IMR-90 (cell line): Measurements from ENCODE around the gene ASB4. TPM values are rescaled to one million over a fixed set of nuclear protein-coding genes. Genes with fewer than 3 reads are reported as not detected.

Experiments used
- ATAC-seq: fragments of 200-7000 bp; cut with Tn5 transposase; 2 replicates; pipeline ENCODE4 v1.9.1; 2020; ENCODE audit warnings: low read depth, mild to moderate bottlenecking, moderate library complexity
- Bru-seq: library from RNA; stranded (reverse); fragments of 400-500 nt; gene quantifications from one replicate; lab custom pipeline; 2021; lab: Mats Ljungman, UMichigan
- BruChase-seq, 2 experiments: library from RNA; stranded (reverse); fragments of 400-500 nt; gene quantifications; one replicate each; lab custom pipeline; 2021; lab: Mats Ljungman, UMichigan
- BruUV-seq: library from RNA; stranded (reverse); fragments of 400-500 nt; replicated peaks from 2 replicates; lab custom pipeline; 2021; lab: Mats Ljungman, UMichigan
- CTCF ChIA-PET: fragments of 300-600 bp; formaldehyde crosslinking; extraction: SDS; loops from one replicate; lab custom pipeline; 2021; ENCODE audit warnings: antibody characterized with exemption; lab: Yijun Ruan, JAX
- POLR2A ChIA-PET: fragments of 300-600 bp; sonication (Branson Sonifier 250); formaldehyde crosslinking; loops from one replicate; lab custom pipeline; 2022; ENCODE audit warnings: antibody characterized with exemption; ENCODE audit not compliant: unreplicated experiment; lab: Charles Lee
- DNase-seq: peaks from one replicate; pipeline ENCODE4 v3.0.0; 2013
- H2AFZ ChIP-seq: replicated peaks from 2 replicates; pipeline ENCODE3; 2013; ENCODE audit warnings: low read length, mild to moderate bottlenecking; ENCODE audit not compliant: poor library complexity
- H2AK5ac ChIP-seq: 2 replicates; pipeline ENCODE4 v1.6.1; 2013; ENCODE audit warnings: low read depth, low read length, inconsistent platforms
- H2AK9ac ChIP-seq: replicated peaks from 2 replicates; pipeline ENCODE3; 2013; ENCODE audit warnings: mild to moderate bottlenecking, low read depth, low read length, moderate library complexity; ENCODE audit not compliant: poor library complexity
- H2BK120ac ChIP-seq: 2 replicates; pipeline ENCODE4 v1.6.1; 2013; ENCODE audit warnings: low read depth, low read length, inconsistent platforms
- H2BK15ac ChIP-seq: 3 replicates; pipeline ENCODE4 v1.6.1; 2013; ENCODE audit warnings: low read depth, low read length, inconsistent platforms
- H2BK20ac ChIP-seq: 2 replicates; pipeline ENCODE4 v1.6.1; 2013; ENCODE audit warnings: low read depth, mild to moderate bottlenecking, inconsistent platforms, low read length, moderate library complexity
- H2BK5ac ChIP-seq: 2 replicates; pipeline ENCODE4 v1.6.1; 2013; ENCODE audit warnings: mild to moderate bottlenecking, low read depth, low read length, inconsistent platforms; ENCODE audit not compliant: poor library complexity, severe bottlenecking
- H3K14ac ChIP-seq: replicated peaks from 2 replicates; pipeline ENCODE4 v1.6.1; 2013; ENCODE audit warnings: low read depth, low read length, inconsistent platforms
- H3K18ac ChIP-seq: 2 replicates; pipeline ENCODE4 v1.6.1; 2013; ENCODE audit warnings: low read depth, low read length, control low read depth
- H3K23ac ChIP-seq: 2 replicates; pipeline ENCODE4 v1.6.1; 2013; ENCODE audit warnings: low read depth, low read length, inconsistent platforms
- H3K27ac ChIP-seq: 2 replicates; pipeline ENCODE4 v1.5.1; 2013; ENCODE audit warnings: mild to moderate bottlenecking, control low read depth, low read length; ENCODE audit not compliant: insufficient read depth
- H3K27me3 ChIP-seq: 2 replicates; pipeline ENCODE4 v1.6.1; 2013; ENCODE audit warnings: low read length; ENCODE audit not compliant: control insufficient read depth, insufficient read depth
- H3K36me3 ChIP-seq: 2 replicates; pipeline ENCODE4 v1.6.1; 2013; ENCODE audit warnings: low read length, mixed read lengths; ENCODE audit not compliant: control insufficient read depth, insufficient read depth
- H3K4ac ChIP-seq: 2 replicates; pipeline ENCODE4 v1.6.1; 2013; ENCODE audit warnings: low read depth, low read length, inconsistent platforms
- H3K4me1 ChIP-seq: 2 replicates; pipeline ENCODE4 v1.6.1; 2013; ENCODE audit warnings: low read length, mixed read lengths; ENCODE audit not compliant: control insufficient read depth, insufficient read depth
- H3K4me2 ChIP-seq: 2 replicates; pipeline ENCODE4 v1.6.1; 2013; ENCODE audit warnings: low read depth, mild to moderate bottlenecking, control low read depth, low read length, moderate library complexity
- H3K4me3 ChIP-seq: 2 replicates; pipeline ENCODE4 v1.5.1; 2013; ENCODE audit warnings: low read depth, mild to moderate bottlenecking, control low read depth, low read length, moderate library complexity; ENCODE audit not compliant: insufficient read depth
- H3K56ac ChIP-seq: 2 replicates; pipeline ENCODE4 v1.6.1; 2013; ENCODE audit warnings: low read length, inconsistent platforms; ENCODE audit not compliant: insufficient read depth; ENCODE audit errors: extremely low read depth
- H3K79me1 ChIP-seq, 2 experiments: 2 replicates each; pipeline ENCODE4 v1.6.1; 2013; ENCODE audit warnings: low read length in 2 of 2, inconsistent platforms in 1 of 2, low read depth in 1 of 2
- H3K9ac ChIP-seq: 2 replicates; pipeline ENCODE4 v1.6.1; 2013; ENCODE audit warnings: low read depth, low read length, control low read depth
- H3K9me1 ChIP-seq: 2 replicates; pipeline ENCODE4 v1.6.1; 2013; ENCODE audit warnings: low read length, inconsistent platforms; ENCODE audit not compliant: insufficient read depth
- H3K9me3 ChIP-seq: 2 replicates; pipeline ENCODE4 v1.6.1; 2013; ENCODE audit warnings: low read length; ENCODE audit not compliant: control insufficient read depth, insufficient read depth
- H4K20me1 ChIP-seq: 2 replicates; pipeline ENCODE4 v1.6.1; 2013; ENCODE audit warnings: low read length, inconsistent platforms; ENCODE audit not compliant: insufficient read depth
- H4K5ac ChIP-seq: 2 replicates; pipeline ENCODE4 v1.6.1; 2013; ENCODE audit warnings: mild to moderate bottlenecking, low read depth, low read length, control low read depth
- H4K8ac ChIP-seq, 2 experiments: 2 replicates each; pipeline ENCODE4 v1.6.1; 2013; ENCODE audit warnings: low read depth in 2 of 2, low read length in 2 of 2, control low read depth in 1 of 2, inconsistent platforms in 1 of 2
- H4K91ac ChIP-seq: 2 replicates; pipeline ENCODE4 v1.6.1; 2013; ENCODE audit warnings: low read depth, low read length, inconsistent platforms; ENCODE audit not compliant: insufficient read depth
- CHD1 ChIP-seq: IDR thresholded peaks from 2 replicates; pipeline ENCODE4 v1.6.1; 2012; ENCODE audit warnings: low read depth, low read length, improper control_type of control experiment
- CTCF ChIP-seq: conservative IDR thresholded peaks from 2 replicates; pipeline ENCODE4 v1.5.1; 2012; ENCODE audit warnings: mild to moderate bottlenecking, low read depth, low read length, improper control_type of control experiment
- POLR2A ChIP-seq: IDR thresholded peaks from 2 replicates; pipeline ENCODE4 v1.6.1; 2012; ENCODE audit warnings: mild to moderate bottlenecking, low read depth, low read length
- RAD21 ChIP-seq: IDR thresholded peaks from 2 replicates; pipeline ENCODE4 v1.6.1; 2012; ENCODE audit warnings: low read length, improper control_type of control experiment
- RFX5 ChIP-seq: IDR thresholded peaks from 2 replicates; pipeline ENCODE4 v1.8.0; 2012; ENCODE audit warnings: low read depth, mild to moderate bottlenecking, low read length, moderate library complexity
- SMC3 ChIP-seq: fragments of 150-350 bp; IDR thresholded peaks from 2 replicates; pipeline ENCODE4 v1.6.1; 2016; ENCODE audit warnings: low read depth, mild to moderate bottlenecking, antibody characterized with exemption, low read length, moderate library complexity
- WGBS, 2 experiments: methylation state at CpG; one replicate each; pipeline versions ENCODE4 v1.1.5 to v1.1.7; 2013; ENCODE audit warnings: missing lambda C conversion rate in 2 of 2; ENCODE audit not compliant: insufficient read length in 1 of 2; ENCODE audit errors: extremely low coverage in 2 of 2; 5-methylcytosine and 5-hydroxymethylcytosine counted together
- dilution Hi-C: fragments of 300-500 bp; cut with HindIII; formaldehyde crosslinking; loops from one replicate; pipeline ENCODE4 v1.14.3; 2018; ENCODE audit warnings: low sequenced_read_pairs; ENCODE audit not compliant: unreplicated experiment
- in situ Hi-C: fragments of 300-500 bp; cut with MboI; formaldehyde crosslinking; loops from 3 replicates; pipeline ENCODE4 v1.14.3; 2019; ENCODE audit warnings: low sequenced_read_pairs, inconsistent platforms, mixed read lengths
- intact Hi-C: fragments of 100-400 bp; cut with micrococcal nuclease; formaldehyde crosslinking; loops from 2 replicates; pipeline ENCODE4 v1.10.0; 2022
- long read RNA-seq: library from polyadenylated mRNA; unstranded; transcript quantifications from one replicate; pipeline ENCODE4 v2.0.0, GENCODE V29; 2021; ENCODE audit not compliant: unreplicated experiment
- polyA plus RNA-seq, 3 experiments: library from polyadenylated mRNA; depleted of rRNA; stranded (reverse); fragments of >200 nt; gene quantifications; 2 replicates each; pipeline ENCODE4 v1.2.3, GENCODE V29; 2012; ENCODE audit warnings: low replicate concordance in 1 of 3
- total RNA-seq: library from RNA; depleted of rRNA; stranded (reverse); fragments of >200 nt; gene quantifications from 2 replicates; pipeline ENCODE4 v1.2.3, GENCODE V29; 2012; rRNA removed
- TF ChIP-seq, protein P1 (sequence below): fragments of 150-350 bp; IDR thresholded peaks from 2 replicates; pipeline ENCODE4 v1.6.1; 2016; ENCODE audit warnings: low read depth, mild to moderate bottlenecking, low read length, moderate library complexity, borderline replicate concordance
- TF ChIP-seq, protein P2 (sequence below): fragments of 150-350 bp; IDR thresholded peaks from 2 replicates; pipeline ENCODE4 v1.6.1; 2017; ENCODE audit warnings: mild to moderate bottlenecking, antibody characterized with exemption, low read length, low read depth

Gene ASB4
- not detected in 2 replicates for total RNA-seq
- polyA plus RNA-seq (2012; rRNA removed): not detected in 2 replicates
- not detected in 2 replicates for polyA plus RNA-seq (2012; cell fraction: cytosol; rRNA removed)
- not detected in 2 replicates for polyA plus RNA-seq (2012; cell fraction: nucleus; rRNA removed; ENCODE audit: low replicate concordance)
- Bru-seq, nascent RNA: not detected
- BruChase-seq, experiment 1, labeled RNA remaining after a 6-hour chase: not detected
- BruChase-seq, experiment 2, labeled RNA remaining after a 2-hour chase: percentile 2 among the genes with signal in this experiment
- long read RNA-seq: 0 reads

GRCh38 chr7:95485391-95486123 is at the start of gene ASB4:
ASB4 (plus strand) TSS chr7:95485943; CDS start chr7:95485972, 29 bp downstream.
- Histone ChIP-seq H2AK5ac (no peak within 1 kb of the TSS), H3K4me2 (no peak within 1 kb of the TSS), H4K20me1 (no peaks in the 10 kb centered on the region), H3K9me1 (no peaks in the 10 kb centered on the region), H2BK5ac (no peak within 1 kb of the TSS), H3K4me3 (no peak within 1 kb of the TSS), H3K27ac (no peak within 1 kb of the TSS), H2BK15ac (no peak within 1 kb of the TSS), H3K4ac (no peak within 1 kb of the TSS), H4K91ac (no peak within 1 kb of the TSS), H3K36me3 (no peaks in the 10 kb centered on the region), H3K9ac (no peak within 1 kb of the TSS), H3K27me3 (peaks cover 4% of the 10 kb centered on the region), H2AFZ (no peak within 1 kb of the TSS), H2BK120ac (no peak within 1 kb of the TSS), H3K14ac (no peak within 1 kb of the TSS), H3K79me1 (no peaks in the 10 kb centered on the region), H4K8ac (no peak within 1 kb of the TSS), H4K5ac (no peak within 1 kb of the TSS), H2AK9ac (no peak within 1 kb of the TSS), H3K56ac (no peak within 1 kb of the TSS), H3K23ac (no peak within 1 kb of the TSS), H3K4me1 (no peaks in the 10 kb centered on the region), H2BK20ac (no peak within 1 kb of the TSS), H3K18ac (no peak within 1 kb of the TSS), H3K9me3 (no peaks in the 10 kb centered on the region)
- in situ Hi-C loops (loop anchor here (25.0 kb wide), 1 partner anchor 1198 kb away; no protein-coding TSS in a partner anchor), intact Hi-C loops (no loop called here), dilution Hi-C loops (no loop called here)
- CTCF ChIA-PET: interaction anchor here (1.2 to 2.2 kb wide), 2 partner anchors 9 to 26 kb away, joined by 4 to 5 read pairs; no protein-coding TSS in a partner anchor
- DNase-seq (no peak), ATAC-seq (no peak)
- no TSS peak for BruUV-seq
- no CpG with 5 or more reads among the region's 12 CpGs for WGBS, 2 experiments
- TF ChIP-seq, protein P1, sequence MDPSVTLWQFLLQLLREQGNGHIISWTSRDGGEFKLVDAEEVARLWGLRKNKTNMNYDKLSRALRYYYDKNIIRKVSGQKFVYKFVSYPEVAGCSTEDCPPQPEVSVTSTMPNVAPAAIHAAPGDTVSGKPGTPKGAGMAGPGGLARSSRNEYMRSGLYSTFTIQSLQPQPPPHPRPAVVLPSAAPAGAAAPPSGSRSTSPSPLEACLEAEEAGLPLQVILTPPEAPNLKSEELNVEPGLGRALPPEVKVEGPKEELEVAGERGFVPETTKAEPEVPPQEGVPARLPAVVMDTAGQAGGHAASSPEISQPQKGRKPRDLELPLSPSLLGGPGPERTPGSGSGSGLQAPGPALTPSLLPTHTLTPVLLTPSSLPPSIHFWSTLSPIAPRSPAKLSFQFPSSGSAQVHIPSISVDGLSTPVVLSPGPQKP: no peak
- TF ChIP-seq, protein P2, sequence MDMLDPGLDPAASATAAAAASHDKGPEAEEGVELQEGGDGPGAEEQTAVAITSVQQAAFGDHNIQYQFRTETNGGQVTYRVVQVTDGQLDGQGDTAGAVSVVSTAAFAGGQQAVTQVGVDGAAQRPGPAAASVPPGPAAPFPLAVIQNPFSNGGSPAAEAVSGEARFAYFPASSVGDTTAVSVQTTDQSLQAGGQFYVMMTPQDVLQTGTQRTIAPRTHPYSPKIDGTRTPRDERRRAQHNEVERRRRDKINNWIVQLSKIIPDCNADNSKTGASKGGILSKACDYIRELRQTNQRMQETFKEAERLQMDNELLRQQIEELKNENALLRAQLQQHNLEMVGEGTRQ: no peak
- TF ChIP-seq RAD21: no peak
- no peak for TF ChIP-seq POLR2A
- TF ChIP-seq RFX5: no peak
- no peak for TF ChIP-seq CTCF
- no peak for TF ChIP-seq SMC3
- TF ChIP-seq CHD1: no peak
- POLR2A ChIA-PET: no interaction called here
